Uterus (tissue), 2 donors: Measurements from ENCODE around the gene MBP.

Experiments used
- CTCF ChIP-seq, 4 experiments: fragments of 200-600 bp in 2 of 4; fragments of 450-650 bp in 2 of 4; sonication (generic) in 2 of 4; IDR thresholded peaks; one replicate each; pipeline ENCODE4 v1.5.1; 2016 to 2019; ENCODE audit warnings: antibody characterized with exemption in 4 of 4, mild to moderate bottlenecking in 2 of 4, moderate library complexity in 1 of 4
- POLR2A ChIP-seq, 2 donors: fragments of 450-650 bp; IDR thresholded peaks; one replicate each; pipeline ENCODE4 v1.6.1; 2016; ENCODE audit warnings: antibody characterized with exemption in 2 of 2, mild to moderate bottlenecking in 1 of 2, moderate library complexity in 1 of 2

DNA sequence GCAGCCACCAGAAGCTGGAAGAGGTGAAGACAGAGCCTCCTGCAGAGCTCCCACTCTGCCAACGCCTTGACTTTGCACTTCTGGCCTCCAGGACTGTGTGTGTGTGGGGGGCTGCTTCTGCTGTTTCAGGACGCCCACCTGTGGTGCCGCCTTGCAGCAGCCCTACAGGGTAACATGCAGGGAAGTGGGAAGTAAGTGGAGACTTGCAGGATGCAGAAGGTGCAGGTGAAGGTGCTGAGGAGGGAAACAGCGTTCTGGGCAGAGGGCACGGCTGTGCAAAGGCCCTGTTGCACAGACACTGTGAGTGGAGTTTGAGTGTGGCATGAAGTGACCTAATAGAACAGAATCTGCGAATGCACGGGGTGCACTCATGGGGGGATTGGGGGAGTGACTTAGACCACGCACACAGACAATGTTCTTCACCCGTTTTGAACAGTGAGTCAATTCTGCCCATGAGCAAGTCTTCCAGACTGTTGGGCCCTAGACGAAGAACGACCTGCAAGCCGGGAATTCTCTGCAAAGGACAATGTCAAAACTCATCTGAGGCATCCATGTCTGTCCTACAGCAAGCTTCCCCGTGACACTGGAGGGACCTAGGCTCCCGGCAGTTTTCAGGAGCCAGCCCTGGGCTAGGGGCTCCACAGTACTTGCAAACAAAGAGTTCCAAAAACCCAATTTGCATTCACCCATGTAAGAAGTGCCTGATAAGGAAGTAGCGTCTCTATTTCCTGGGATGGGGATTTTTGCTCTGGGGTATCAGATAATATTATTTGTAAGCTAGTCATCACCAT lies 19.0 kb downstream of the MBP start:
- TF ChIP-seq POLR2A (IDR thresholded peaks at IDR 0.05) (no peak), CTCF (IDR thresholded peaks at IDR 0.05) (no peak)
